IMR-90 (cell line): ENCODE measurements around the gene TECPR2. TPM values are rescaled to one million over a fixed set of nuclear protein-coding genes. Genes with fewer than 3 reads are reported as not detected.

ENCODE experiments used
- ATAC-seq: fragments of 200-7000 bp; cut with Tn5 transposase; 2 replicates; pipeline ENCODE4 v1.9.1; 2020; ENCODE audit warnings: low read depth, mild to moderate bottlenecking, moderate library complexity
- BruUV-seq: library from RNA; stranded (reverse); fragments of 400-500 nt; replicated peaks from 2 replicates; lab custom pipeline; 2021; lab: Mats Ljungman, UMichigan
- CTCF ChIA-PET: fragments of 300-600 bp; formaldehyde crosslinking; extraction: SDS; loops from one replicate; lab custom pipeline; 2021; ENCODE audit warnings: antibody characterized with exemption; lab: Yijun Ruan, JAX
- POLR2A ChIA-PET: fragments of 300-600 bp; sonication (Branson Sonifier 250); formaldehyde crosslinking; loops from one replicate; lab custom pipeline; 2022; ENCODE audit warnings: antibody characterized with exemption; ENCODE audit not compliant: unreplicated experiment; lab: Charles Lee
- DNase-seq: peaks from one replicate; pipeline ENCODE4 v3.0.0; 2013
- H2AFZ ChIP-seq: replicated peaks from 2 replicates; pipeline ENCODE3; 2013; ENCODE audit warnings: low read length, mild to moderate bottlenecking; ENCODE audit not compliant: poor library complexity
- H2AK5ac ChIP-seq: 2 replicates; pipeline ENCODE4 v1.6.1; 2013; ENCODE audit warnings: low read depth, low read length, inconsistent platforms
- H2AK9ac ChIP-seq: replicated peaks from 2 replicates; pipeline ENCODE3; 2013; ENCODE audit warnings: mild to moderate bottlenecking, low read depth, low read length, moderate library complexity; ENCODE audit not compliant: poor library complexity
- H2BK120ac ChIP-seq: 2 replicates; pipeline ENCODE4 v1.6.1; 2013; ENCODE audit warnings: low read depth, low read length, inconsistent platforms
- H2BK15ac ChIP-seq: 3 replicates; pipeline ENCODE4 v1.6.1; 2013; ENCODE audit warnings: low read depth, low read length, inconsistent platforms
- H2BK20ac ChIP-seq: 2 replicates; pipeline ENCODE4 v1.6.1; 2013; ENCODE audit warnings: low read depth, mild to moderate bottlenecking, inconsistent platforms, low read length, moderate library complexity
- H2BK5ac ChIP-seq: 2 replicates; pipeline ENCODE4 v1.6.1; 2013; ENCODE audit warnings: mild to moderate bottlenecking, low read depth, low read length, inconsistent platforms; ENCODE audit not compliant: poor library complexity, severe bottlenecking
- H3K14ac ChIP-seq: replicated peaks from 2 replicates; pipeline ENCODE4 v1.6.1; 2013; ENCODE audit warnings: low read depth, low read length, inconsistent platforms
- H3K18ac ChIP-seq: 2 replicates; pipeline ENCODE4 v1.6.1; 2013; ENCODE audit warnings: low read depth, low read length, control low read depth
- H3K23ac ChIP-seq: 2 replicates; pipeline ENCODE4 v1.6.1; 2013; ENCODE audit warnings: low read depth, low read length, inconsistent platforms
- H3K27ac ChIP-seq: 2 replicates; pipeline ENCODE4 v1.5.1; 2013; ENCODE audit warnings: mild to moderate bottlenecking, control low read depth, low read length; ENCODE audit not compliant: insufficient read depth
- H3K27me3 ChIP-seq: 2 replicates; pipeline ENCODE4 v1.6.1; 2013; ENCODE audit warnings: low read length; ENCODE audit not compliant: control insufficient read depth, insufficient read depth
- H3K36me3 ChIP-seq: 2 replicates; pipeline ENCODE4 v1.6.1; 2013; ENCODE audit warnings: low read length, mixed read lengths; ENCODE audit not compliant: control insufficient read depth, insufficient read depth
- H3K4ac ChIP-seq: 2 replicates; pipeline ENCODE4 v1.6.1; 2013; ENCODE audit warnings: low read depth, low read length, inconsistent platforms
- H3K4me1 ChIP-seq: 2 replicates; pipeline ENCODE4 v1.6.1; 2013; ENCODE audit warnings: low read length, mixed read lengths; ENCODE audit not compliant: control insufficient read depth, insufficient read depth
- H3K4me2 ChIP-seq: 2 replicates; pipeline ENCODE4 v1.6.1; 2013; ENCODE audit warnings: low read depth, mild to moderate bottlenecking, control low read depth, low read length, moderate library complexity
- H3K4me3 ChIP-seq: 2 replicates; pipeline ENCODE4 v1.5.1; 2013; ENCODE audit warnings: low read depth, mild to moderate bottlenecking, control low read depth, low read length, moderate library complexity; ENCODE audit not compliant: insufficient read depth
- H3K56ac ChIP-seq: 2 replicates; pipeline ENCODE4 v1.6.1; 2013; ENCODE audit warnings: low read length, inconsistent platforms; ENCODE audit not compliant: insufficient read depth; ENCODE audit errors: extremely low read depth
- H3K79me1 ChIP-seq, 2 experiments: 2 replicates each; pipeline ENCODE4 v1.6.1; 2013; ENCODE audit warnings: low read length in 2 of 2, inconsistent platforms in 1 of 2, low read depth in 1 of 2
- H3K9ac ChIP-seq: 2 replicates; pipeline ENCODE4 v1.6.1; 2013; ENCODE audit warnings: low read depth, low read length, control low read depth
- H3K9me1 ChIP-seq: 2 replicates; pipeline ENCODE4 v1.6.1; 2013; ENCODE audit warnings: low read length, inconsistent platforms; ENCODE audit not compliant: insufficient read depth
- H3K9me3 ChIP-seq: 2 replicates; pipeline ENCODE4 v1.6.1; 2013; ENCODE audit warnings: low read length; ENCODE audit not compliant: control insufficient read depth, insufficient read depth
- H4K20me1 ChIP-seq: 2 replicates; pipeline ENCODE4 v1.6.1; 2013; ENCODE audit warnings: low read length, inconsistent platforms; ENCODE audit not compliant: insufficient read depth
- H4K5ac ChIP-seq: 2 replicates; pipeline ENCODE4 v1.6.1; 2013; ENCODE audit warnings: mild to moderate bottlenecking, low read depth, low read length, control low read depth
- H4K8ac ChIP-seq, 2 experiments: 2 replicates each; pipeline ENCODE4 v1.6.1; 2013; ENCODE audit warnings: low read depth in 2 of 2, low read length in 2 of 2, control low read depth in 1 of 2, inconsistent platforms in 1 of 2
- H4K91ac ChIP-seq: 2 replicates; pipeline ENCODE4 v1.6.1; 2013; ENCODE audit warnings: low read depth, low read length, inconsistent platforms; ENCODE audit not compliant: insufficient read depth
- CEBPB ChIP-seq: IDR thresholded peaks from 2 replicates; pipeline ENCODE4 v1.6.1; 2012; ENCODE audit warnings: low read depth, low read length, improper control_type of control experiment
- MAFK ChIP-seq: IDR thresholded peaks from 2 replicates; pipeline ENCODE4 v1.6.1; 2012; ENCODE audit warnings: low read depth, low read length, improper control_type of control experiment
- MXI1 ChIP-seq: IDR thresholded peaks from 2 replicates; pipeline ENCODE4 v1.6.1; 2012; ENCODE audit warnings: low read depth, mild to moderate bottlenecking, low read length, moderate library complexity, borderline replicate concordance
- NFE2L2 ChIP-seq: fragments of 150-350 bp; IDR thresholded peaks from 2 replicates; pipeline ENCODE4 v1.6.1; 2016; ENCODE audit warnings: low read depth, mild to moderate bottlenecking, low read length
- POLR2A ChIP-seq: IDR thresholded peaks from 2 replicates; pipeline ENCODE4 v1.6.1; 2012; ENCODE audit warnings: mild to moderate bottlenecking, low read depth, low read length
- RAD21 ChIP-seq: IDR thresholded peaks from 2 replicates; pipeline ENCODE4 v1.6.1; 2012; ENCODE audit warnings: low read length, improper control_type of control experiment
- WGBS, 2 experiments: methylation state at CpG; one replicate each; pipeline versions ENCODE4 v1.1.5 to v1.1.7; 2013; ENCODE audit warnings: missing lambda C conversion rate in 2 of 2; ENCODE audit not compliant: insufficient read length in 1 of 2; ENCODE audit errors: extremely low coverage in 2 of 2; 5-methylcytosine and 5-hydroxymethylcytosine counted together
- dilution Hi-C: fragments of 300-500 bp; cut with HindIII; formaldehyde crosslinking; loops from one replicate; pipeline ENCODE4 v1.14.3; 2018; ENCODE audit warnings: low sequenced_read_pairs; ENCODE audit not compliant: unreplicated experiment
- in situ Hi-C: fragments of 300-500 bp; cut with MboI; formaldehyde crosslinking; loops from 3 replicates; pipeline ENCODE4 v1.14.3; 2019; ENCODE audit warnings: low sequenced_read_pairs, inconsistent platforms, mixed read lengths
- intact Hi-C: fragments of 100-400 bp; cut with micrococcal nuclease; formaldehyde crosslinking; loops from 2 replicates; pipeline ENCODE4 v1.10.0; 2022
- polyA plus RNA-seq, 3 experiments: library from polyadenylated mRNA; depleted of rRNA; stranded (reverse); fragments of >200 nt; gene quantifications; 2 replicates each; pipeline ENCODE4 v1.2.3, GENCODE V29; 2012; ENCODE audit warnings: low replicate concordance in 1 of 3
- total RNA-seq: library from RNA; depleted of rRNA; stranded (reverse); fragments of >200 nt; gene quantifications from 2 replicates; pipeline ENCODE4 v1.2.3, GENCODE V29; 2012
- TF ChIP-seq, protein P1 (sequence below): fragments of 150-350 bp; IDR thresholded peaks from 2 replicates; pipeline ENCODE4 v1.6.1; 2017; ENCODE audit warnings: mild to moderate bottlenecking, antibody characterized with exemption, low read length, low read depth

TECPR2 gene
- total and polyA plus RNA-seq, 2 of the 4 experiments (the other 2 are of a cell fraction) = 9.5 to 11.7 TPM

DNA sequence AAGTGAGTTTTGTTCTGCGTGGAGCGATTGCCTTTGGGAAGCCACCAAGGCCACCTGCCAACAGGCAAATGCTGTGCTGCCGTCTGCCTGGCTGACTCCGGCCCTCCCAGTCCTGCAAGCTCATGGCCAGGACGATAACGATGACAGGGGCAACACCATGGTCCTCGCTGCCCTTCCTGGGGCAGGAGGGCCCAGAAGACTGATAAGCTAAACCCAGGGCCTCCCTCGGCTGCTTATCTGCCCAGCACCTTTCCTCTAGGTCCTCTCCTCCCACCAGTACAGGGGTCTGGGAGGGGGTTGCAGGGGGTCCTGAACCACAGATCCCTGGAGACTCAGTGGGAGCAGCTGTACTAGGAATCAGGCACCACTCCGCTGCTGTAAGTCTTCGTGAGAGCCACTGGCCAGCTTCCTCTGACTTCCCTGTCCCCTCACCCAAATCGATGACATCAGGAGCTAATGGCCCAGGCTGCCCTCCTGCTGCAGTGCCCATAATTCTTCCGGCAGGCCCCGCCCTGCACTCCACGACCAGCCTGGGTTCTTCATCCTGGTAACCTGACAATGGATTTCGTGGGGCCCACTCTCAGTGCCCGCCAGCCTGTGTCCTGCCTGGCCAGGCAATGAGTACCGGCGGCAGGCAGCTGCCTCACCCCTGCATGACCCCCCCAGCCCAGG lies 141.7 kb downstream of the TECPR2 start:
- BruUV-seq = no TSS peak
- Histone ChIP-seq H4K5ac (no peak overlapping the region), H3K9me3 (no peaks in the 10 kb centered on the region), H3K4me2 (no peak overlapping the region), H3K9ac (no peak overlapping the region), H2BK5ac (no peak overlapping the region), H3K36me3 (peaks cover 15% of the 10 kb centered on the region), H4K8ac (no peak overlapping the region), H3K23ac (no peak overlapping the region), H3K9me1 (no peaks in the 10 kb centered on the region; the same call in 1 of the 2 replicates), H4K91ac (no peak overlapping the region), H3K56ac (no peak overlapping the region), H2BK15ac (no peak overlapping the region), H3K4me3 (no peak overlapping the region), H3K4me1 (peaks cover 4% of the 10 kb centered on the region; the same call in 1 of the 2 replicates), H3K27ac (no peak overlapping the region), H2BK20ac (no peak overlapping the region), H2AK9ac (peak overlapping the region; percentile 65), H2BK120ac (no peak overlapping the region), H2AK5ac (no peak overlapping the region), H3K79me1 (peaks cover 11 to 16% of the 10 kb centered on the region in 2 experiments), H2AFZ (peak overlapping the region; percentile 51), H3K4ac (no peak overlapping the region), H3K14ac (no peak overlapping the region), H3K27me3 (no peaks in the 10 kb centered on the region), H4K20me1 (no peaks in the 10 kb centered on the region), H3K18ac (no peak overlapping the region)
- 78% methylated on average over 8 of the region's 18 CpGs; no CpG with 5 or more reads in 1 of the 2 experiments for WGBS, 2 experiments
- intact Hi-C loops (no loop called here), in situ Hi-C loops (no loop called here), dilution Hi-C loops (no loop called here)
- ChIA-PET CTCF (no interaction called here), POLR2A (no interaction called here)
- DNase-seq (no peak), ATAC-seq (no peak)
- TF ChIP-seq, protein P1, sequence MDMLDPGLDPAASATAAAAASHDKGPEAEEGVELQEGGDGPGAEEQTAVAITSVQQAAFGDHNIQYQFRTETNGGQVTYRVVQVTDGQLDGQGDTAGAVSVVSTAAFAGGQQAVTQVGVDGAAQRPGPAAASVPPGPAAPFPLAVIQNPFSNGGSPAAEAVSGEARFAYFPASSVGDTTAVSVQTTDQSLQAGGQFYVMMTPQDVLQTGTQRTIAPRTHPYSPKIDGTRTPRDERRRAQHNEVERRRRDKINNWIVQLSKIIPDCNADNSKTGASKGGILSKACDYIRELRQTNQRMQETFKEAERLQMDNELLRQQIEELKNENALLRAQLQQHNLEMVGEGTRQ = no peak
- TF ChIP-seq RAD21 (no peak), MXI1 (no peak), NFE2L2 (no peak), POLR2A (no peak), MAFK (no peak), CEBPB (no peak)
